NCI-H524 treated with DMSO at 0.1 percent for 48 hours (cell line): Measurements from ENCODE around the gene TANC1.
"Not testable (repeated sequence)": the region's sequence is repeated elsewhere in the genome, so short reads cannot be mapped to it uniquely, and the experiment has no call there.

Source experiments
- DNase-seq: peaks from one replicate; lab custom pipeline; 2025; lab: John Stamatoyannopoulos, UW

TANC1 gene

DNA sequence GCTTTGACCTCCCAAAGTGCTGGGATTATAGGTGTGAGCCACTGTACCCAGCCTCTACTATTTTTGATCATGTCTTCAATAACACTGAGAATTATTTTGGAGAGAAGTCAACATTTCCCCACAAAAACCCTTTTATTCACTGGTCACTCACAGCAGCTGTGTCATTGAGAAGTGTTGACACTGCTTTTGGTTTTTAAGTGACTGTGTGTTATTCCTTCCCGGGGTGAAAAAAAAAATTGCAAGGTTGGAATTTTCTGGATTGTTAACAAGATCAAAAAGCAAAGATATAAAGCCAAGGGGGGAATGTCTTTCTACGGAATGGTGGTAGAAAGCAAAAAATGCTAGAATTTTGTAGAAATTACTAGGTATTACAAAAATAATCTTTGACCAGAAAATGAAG is 61.5 kb downstream of the TANC1 start:
- DNase-seq, result no peak

DNA sequence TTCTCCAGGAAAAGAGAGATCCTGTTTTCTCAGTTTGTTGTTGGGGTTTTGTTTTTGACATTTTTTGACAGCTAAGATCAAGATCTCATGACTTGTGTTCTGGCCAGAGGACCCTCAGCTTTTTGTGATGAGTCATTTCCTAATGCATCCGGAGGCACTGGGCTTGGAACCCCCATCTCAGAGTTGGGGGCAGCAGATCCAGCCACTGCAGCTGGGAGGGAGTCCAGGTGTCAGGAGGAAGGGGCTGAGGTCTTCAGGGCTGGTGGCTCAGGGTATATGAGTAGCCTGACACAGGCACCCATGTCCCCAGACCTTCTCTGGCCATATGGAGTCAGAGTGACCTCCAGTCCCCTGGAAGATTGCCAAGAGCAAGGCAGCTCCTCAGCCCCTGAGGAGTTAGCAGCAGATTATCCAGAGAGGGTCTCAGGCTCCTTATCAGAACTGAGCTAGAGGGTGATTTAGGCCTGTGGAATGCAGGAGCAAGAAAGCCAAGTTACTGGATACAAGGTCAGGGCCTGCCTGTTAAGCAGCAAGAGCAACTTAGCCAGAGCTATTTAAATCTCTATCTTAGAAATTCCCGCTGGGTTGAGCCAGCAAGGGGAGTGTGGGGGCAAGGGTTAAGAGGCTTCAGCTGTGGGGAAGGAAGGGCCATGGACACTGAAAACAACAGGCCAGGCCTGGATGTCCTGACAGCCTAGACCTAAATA is 62.4 kb downstream of the TANC1 start:
- no peak for DNase-seq

DNA sequence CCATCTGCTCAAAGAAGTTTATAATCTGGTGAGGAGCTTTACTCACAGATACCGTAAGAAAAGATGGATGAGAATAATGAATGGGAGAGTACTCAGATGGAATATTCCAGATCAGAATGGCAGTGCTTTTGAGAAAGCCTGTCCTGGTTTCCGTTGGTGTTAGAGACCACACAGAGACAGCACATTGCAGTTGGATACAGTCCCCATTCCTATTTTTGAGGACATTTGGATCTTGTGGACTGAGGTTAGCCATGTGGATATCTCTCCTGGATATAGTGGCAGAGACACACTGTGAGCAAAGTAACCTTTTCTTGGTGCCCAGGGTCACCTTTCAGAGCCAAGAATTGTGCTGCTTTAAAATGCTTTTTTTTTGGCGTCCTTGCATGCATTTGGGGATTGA is 63.7 kb downstream of the TANC1 start:
- no peak for DNase-seq

DNA sequence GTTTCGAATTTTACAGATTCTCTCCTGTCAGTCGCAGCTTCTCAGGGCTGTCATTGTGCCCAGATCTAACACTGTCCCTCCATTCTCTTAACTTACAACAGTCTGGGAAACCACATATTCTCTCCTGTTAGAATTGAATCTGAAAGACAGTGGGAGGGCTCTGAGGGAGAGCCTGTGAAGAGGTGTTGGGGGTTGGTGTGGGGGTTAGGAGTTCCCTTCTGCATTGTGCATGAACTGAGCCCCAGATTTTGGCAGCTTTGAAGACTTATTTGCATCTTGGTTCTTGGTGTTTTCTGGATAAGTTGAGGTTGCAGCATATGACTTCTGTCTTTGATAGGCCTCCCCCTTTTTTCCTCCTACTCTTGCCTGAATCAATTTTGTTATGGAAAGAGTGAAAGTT is 64.1 kb downstream of the TANC1 start:
- DNase-seq, result no peak

DNA sequence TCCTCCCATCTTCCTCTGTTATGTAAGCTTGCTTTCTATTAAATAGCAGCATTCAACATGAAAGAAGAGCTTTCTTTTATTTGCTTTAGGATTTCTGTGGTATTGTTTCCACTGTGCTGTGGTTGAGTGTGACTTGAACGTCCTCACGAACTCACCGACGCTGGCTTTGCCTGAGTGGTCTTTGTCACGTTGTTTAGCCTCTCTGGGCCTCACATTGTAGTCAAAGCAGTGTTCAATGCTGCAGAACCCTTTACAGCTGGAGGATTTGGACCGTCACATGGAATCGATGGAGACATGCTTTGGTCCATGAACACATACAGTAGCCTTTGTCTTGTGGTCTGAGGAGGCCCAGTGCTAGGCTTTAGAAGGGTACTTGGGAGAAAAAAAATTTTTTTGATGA is 66.3 kb downstream of the TANC1 start:
- no peak for DNase-seq

DNA sequence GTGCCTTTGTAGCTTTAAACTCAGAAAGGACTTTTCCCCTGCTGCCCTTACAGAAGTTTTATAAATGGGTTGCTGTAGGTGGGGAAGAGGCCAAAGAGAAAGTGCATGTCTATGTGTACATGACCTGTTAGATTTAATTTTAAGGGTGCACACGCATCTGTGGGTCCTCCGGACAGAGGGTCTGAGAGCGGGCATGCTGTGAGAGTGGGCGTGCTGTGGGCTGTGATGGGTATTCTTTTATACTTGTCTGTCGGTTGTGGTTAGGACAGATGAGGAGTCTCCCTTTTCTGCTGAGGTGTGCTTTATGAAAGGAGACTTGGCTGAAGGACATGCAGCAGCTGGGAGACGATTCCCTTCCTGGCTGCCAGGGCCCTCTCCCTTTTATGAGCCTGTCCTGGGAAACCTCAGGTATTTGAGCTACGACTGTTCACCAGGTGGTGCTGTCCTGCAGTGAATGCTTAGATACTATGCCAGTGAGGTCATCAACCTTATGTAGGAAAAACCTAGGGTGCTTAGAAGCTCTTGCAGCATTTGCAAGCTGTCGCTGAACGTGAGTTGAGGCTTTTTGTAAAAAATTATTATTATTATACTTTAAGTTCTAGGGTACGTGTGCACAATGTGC is 67.5 kb downstream of the TANC1 start:
- peak; percentile 34 for DNase-seq

DNA sequence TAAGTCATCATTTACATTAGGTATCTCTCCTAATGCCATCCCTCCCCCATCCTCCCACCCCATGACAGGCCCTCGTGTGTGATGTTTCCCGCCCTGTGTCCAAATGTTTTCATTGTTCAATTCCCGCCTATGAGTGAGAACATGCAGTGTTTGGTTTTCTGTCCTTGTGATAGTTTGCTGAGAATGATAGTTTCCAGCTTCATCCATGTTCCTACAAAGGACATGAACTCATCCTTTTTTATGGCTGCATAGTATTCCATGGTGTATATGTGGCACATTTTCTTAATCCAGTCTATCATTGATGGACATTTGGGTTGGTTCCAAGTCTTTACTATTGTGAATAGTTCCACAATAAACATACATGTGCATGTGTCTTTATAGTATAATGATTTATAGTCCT is 68.0 kb downstream of the TANC1 start:
- not testable (repeated sequence) for DNase-seq

DNA sequence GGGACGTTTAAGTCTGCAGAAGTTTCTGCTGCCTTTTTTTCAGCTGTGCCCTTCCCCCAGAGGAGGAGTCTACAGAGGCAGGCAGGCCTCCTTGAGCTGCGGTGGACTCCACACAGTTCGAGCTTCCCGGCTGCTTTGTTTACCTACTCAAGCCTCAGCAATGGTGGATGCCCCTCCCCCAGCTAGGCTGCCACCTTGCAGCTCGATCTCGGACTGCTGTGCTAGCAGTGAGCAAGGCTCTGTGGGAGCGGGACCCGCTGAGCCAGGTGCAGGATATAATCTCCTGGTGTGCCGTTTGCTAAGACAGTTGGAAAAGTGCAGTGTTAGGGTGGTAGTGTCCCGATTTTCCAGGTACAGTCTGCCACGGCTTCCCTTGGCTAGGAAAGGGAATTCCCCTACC is 72.9 kb downstream of the TANC1 start:
- not testable (repeated sequence) for DNase-seq

DNA sequence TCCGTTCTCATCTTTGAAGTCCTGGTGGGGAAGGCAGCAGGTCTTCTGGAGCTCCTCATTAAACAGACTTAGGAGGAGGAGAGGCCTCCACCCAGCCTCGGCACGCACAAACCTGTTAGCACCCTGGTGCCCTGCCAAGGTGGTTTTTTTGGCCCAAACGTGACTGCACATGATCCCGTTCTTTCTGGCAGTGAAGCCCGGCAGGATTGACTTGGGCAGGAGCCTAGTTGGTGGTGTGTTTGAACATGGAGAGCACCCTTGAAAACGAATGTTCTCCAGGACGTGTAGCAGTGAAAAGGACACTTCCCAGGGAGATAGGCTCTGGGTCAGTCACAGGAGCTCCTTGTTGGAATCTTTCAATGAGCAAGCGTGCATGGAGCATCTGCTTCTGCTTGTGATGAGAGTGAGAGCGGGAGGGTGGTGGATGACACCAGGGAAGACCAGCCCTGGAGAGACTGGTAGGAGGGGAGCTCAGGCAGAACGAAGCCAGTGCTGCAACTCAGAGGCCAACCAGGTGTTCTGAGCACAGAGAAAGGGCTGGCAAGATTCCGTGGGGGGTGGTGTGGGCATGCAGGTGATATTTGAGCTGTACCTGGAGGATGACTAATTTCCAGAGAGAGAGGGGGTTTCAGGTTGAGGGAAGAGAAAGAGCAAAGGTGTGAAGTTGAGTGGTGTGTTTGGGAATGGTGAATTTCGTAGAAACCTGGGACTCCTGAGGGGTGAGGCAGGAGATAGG is 73.8 kb downstream of the TANC1 start:
- DNase-seq, result no peak

DNA sequence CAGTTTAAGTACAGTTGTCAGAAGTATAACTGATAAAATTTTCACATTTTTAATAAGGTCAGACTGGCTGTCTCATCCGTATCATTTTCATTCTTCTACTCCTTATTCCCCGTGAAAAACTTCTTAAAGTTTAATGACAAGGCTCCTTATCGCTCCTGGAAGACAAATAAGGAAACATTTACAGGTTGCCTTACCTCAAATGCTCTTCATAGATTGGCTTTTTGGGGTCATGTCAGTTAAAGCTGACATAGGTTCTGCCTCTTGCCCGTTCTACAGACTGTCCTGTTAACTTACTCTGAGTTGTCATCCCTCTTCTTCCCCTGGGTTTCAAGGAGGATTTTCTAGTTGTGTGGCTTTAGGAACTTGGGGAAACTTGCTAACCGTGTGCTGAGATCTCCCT is 75.3 kb downstream of the TANC1 start:
- no peak for DNase-seq

DNA sequence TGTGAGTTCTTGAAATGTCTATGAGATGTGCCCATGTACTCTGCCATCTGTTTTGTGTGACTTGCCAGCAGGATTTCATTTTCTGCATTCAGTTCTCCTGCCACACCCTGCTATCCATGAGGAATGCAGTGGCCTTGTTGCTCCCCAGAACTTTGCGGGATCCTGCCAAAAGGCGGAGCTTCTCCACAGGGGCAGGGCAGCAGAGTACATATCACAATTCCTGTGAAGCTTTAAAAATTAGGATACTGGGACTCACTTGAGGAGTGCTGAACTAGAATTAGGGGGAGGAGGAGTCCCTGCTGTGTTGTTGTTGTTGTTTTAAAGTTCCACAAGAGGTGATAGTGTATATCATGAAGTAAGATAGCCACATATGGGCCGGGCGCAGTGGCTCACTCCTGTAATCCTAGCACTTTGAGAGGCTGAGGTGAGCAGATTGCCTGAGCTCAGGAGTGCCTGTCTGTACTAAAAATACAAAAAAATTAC is 76.4 kb downstream of the TANC1 start:
- DNase-seq, result no peak

DNA sequence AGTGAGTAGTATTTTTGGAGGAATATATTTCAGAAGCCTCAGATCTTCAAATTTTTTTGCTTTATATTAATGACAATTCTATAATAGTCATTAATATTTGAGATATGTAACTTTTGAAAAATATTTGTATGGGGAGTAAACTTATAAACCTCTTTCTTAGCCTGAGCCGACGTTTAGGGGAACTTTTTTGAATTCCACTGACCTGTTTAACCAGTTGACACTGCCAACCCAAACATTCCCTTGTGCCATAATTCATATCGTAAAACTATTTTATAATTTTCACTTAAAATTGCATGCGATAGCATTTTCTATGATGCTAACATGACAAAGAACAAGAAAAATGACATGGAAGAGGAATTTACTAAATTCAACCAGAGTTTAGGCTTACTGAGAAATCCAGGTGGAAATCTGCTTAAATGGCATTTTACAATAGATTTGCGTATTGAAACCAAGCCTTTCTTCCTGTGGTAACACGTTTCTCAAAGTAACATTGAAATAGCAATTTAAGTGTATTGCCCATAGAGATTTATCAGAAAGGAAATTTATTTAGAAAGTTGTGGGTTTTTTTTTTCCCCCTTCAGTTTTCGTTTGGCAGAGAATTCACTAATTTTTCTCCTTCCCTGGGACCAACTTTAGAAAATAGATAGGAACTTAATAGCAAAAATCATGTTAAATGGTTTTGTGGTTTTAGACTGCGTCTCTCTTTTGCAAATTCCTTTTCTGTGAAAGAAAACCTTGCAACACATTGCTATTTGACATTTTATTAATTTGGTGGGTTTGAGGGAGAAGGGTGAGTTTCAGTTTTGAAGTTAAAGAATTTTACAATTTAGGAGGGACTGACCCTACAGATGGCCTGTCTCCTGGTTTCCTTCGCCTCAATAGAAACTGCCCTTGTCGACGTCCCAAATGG is 77.4 kb downstream of the TANC1 start:
- no peak for DNase-seq

DNA sequence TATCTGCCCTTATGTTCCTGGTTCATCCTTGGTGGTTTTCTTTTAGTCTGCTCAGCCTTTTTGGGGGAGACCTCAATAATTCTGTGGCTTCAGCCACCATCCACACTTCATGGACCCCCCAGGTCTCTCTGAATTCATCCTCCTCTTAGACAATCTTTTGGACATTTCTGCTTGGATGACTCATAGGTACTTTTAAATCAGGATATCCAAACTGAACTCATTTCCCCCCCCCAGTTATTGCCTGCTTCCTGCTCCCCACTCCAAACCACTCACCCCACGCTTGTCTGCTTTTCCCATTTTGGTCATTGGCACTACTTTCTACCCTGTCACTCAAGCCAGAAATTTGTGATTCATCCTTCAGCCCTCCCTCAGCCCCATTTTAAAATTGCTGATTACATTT is 78.5 kb downstream of the TANC1 start:
- no peak for DNase-seq

DNA sequence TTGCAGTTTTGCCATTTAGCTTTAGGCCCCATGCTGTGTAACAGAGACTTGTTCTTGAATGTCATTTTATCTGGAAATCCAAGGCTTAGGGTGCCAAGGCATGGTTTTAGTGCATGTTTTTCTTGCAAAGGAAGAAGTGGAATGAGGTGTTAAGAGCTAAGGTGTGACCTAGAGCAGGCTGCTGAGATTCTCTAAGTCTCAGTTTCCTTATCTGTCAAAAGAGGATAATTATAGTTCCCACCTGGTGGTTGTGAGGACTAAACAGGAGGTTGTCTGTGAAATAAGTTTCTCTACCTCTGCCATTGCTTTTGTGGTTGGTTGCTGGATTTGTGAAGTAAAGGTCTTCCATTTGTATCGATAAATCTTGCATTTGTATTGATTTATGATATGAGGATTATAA is 82.0 kb downstream of the TANC1 start:
- DNase-seq, result no peak

DNA sequence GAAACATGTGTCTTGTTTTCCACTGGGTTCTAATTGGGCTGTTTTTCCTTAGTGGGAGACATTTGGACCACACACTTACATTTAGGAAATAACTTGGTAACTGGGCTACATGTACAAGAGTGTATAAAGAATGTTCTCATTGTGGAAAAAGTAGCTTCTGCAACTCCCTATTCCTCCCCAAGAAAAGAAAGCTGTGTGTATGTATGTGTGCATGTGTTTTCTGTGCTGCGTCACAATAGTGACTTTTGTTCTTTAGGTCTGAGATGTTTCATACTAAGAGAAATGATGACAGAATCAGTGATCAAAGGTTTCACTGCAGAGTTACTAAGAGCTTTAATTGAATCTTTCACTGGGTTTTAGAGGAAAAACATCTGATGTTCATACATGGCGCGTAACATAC is 82.7 kb downstream of the TANC1 start:
- DNase-seq, result no peak

DNA sequence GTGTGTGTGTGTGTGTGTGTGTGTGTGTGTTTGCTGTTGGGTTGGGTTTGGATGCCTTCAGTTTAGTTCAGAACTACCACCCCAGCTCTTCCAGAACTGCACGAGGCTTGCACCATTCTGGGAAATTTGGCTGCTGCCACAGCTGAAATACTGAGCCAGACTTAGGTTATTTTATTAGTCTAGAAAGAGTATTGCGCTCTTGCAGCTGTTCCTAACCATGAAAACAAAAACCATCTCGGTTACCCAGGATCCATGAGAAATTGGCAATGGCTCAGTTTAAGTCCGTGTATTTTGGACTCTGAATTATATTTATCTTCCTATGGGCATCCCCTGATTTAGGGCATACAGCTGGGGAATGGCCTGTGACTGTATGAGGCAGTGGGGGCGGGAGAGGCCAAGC is 83.2 kb downstream of the TANC1 start:
- DNase-seq, result no peak

DNA sequence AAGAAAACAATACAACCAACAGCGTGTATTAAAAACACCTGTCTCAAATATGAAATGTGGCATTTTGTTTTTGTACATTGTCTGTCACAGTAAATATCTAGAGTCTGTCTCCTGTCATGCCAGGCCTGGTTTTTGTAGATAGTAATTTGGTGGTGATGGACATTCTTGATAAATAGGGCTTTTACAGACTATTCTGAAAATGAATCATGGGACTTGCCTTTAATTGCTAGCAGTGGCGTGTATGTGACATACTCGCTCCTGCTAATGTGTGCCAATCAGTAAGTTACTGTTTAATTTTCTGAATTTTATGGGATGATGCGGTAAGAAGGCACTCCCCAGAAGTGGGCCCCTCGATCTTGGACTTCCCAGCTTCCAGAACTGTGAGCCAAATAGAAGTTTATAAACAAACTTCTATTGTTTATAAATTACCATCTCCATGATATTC is 83.7 kb downstream of the TANC1 start:
- no peak for DNase-seq

DNA sequence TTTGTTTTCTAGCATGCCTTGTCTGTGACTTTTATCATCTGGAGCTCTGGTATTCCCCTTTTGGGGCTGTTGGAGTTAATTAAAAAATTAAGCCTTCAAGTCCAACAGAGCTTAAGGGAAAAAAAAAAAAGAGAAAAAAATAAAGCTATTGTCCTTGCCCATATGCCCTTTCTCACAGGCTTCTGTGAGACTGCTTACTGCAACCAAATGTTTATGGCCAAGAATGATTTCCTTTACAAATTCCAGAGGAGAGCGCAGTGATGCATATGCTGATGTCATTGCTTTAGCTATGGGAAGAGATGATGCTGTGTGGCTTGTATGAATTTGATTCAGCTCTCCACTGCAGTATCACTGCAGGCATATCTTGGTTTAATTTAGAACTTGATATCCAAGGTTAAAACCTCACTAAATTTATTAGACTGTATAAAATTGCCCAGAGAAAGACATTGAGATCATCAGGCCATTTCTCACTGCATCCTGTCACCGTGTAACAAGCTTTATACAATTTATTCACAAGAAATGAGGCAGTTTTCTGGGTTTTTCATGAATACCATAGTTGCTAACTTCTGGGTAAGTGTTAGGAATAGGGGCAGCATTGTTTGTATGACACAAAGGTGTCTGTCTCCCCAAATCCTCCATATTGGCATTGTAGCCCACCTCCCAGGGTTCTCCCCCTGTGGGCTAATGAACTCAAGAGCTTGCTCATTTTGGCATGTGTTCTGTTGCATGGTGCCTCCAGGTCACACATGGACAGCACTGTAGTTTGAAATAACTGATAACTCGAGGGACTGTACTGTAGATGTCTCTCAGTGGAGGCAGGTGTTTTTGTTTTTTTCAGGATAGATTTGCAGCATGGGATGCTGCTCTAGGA is 85.0 kb downstream of the TANC1 start:
- no peak for DNase-seq

DNA sequence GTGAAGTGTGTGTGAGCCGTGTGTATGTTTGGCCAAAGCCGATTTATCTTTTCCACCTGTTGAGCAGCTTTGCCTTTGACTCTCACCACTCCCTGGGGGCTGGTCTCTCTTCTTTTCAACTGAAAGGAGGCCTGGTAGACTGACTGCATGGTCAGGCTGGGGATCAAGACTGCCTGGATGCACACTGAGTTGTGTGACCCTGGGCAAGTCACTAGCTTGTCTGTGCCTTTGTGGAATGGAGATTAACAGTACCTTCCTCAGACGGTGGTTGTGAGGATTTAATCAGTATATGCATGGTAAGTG is 85.5 kb downstream of the TANC1 start:
- DNase-seq, result no peak

DNA sequence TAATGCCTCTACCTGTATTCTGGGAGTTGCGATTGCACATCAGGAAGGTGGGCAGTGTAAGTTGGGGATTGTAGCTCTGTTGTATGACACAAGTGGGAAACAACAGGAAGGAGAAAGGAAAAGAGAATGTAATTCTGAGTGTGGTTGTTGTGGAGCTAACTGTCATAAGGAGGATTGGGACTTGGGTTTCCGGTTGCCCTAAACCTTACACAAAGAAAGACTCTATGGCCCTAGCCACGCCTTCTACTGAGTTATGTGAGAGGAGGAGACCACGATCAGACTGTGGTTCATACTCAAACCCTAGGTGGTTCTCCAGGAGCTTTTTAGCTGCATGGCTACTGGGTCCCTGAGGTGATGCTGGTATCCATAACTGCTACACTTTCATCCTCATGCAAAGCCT is 86.5 kb downstream of the TANC1 start:
- no peak for DNase-seq

DNA sequence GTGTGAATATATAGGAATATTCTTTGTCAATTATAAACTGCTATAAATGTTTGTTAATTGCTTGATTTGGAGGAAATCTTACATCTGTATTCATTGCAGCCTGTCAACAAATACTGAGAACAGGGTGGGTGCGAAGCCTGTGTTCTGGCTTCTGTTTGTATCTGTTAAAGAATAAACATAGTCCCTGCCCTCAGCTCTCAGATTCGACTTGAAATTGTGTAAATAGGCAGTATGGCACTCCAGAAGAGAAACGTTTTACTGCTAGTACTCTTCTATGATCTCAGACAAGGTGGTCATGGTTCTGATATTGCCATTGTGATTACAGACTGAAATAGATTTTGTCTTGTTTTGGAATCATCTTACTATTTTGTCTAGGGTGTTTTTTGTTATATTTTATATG is 92.1 kb downstream of the TANC1 start:
- no peak for DNase-seq
